GM19463 (cell line): ENCODE results near the gene KCNH4.
A peak's percentile ranks its signal among the peaks of the same experiment; 100 is the strongest.
"Not testable (repeated sequence)": the region's sequence is repeated elsewhere in the genome, so short reads cannot be mapped to it uniquely, and the experiment has no call there.

Experiments
- ATAC-seq: cut with Tn5 transposase; IDR thresholded peaks from one replicate; pipeline ENCODE4 v1.9.1; 2021; ENCODE audit warnings: mild to moderate bottlenecking, moderate library complexity; ENCODE audit not compliant: unreplicated experiment

The KCNH4 gene

GRCh38 chr17:42179911-42180410 lies 981 bp downstream of the KCNH4 start:
- no peak for ATAC-seq

GRCh38 chr17:42179335-42179734 lies 1.6 kb downstream of the KCNH4 start:
- ATAC-seq, result no peak

- peak; percentile 50 for ATAC-seq
Measured at GRCh38 chr17:42178817-42179216, 2.1 kb downstream of the KCNH4 start.

- no peak for ATAC-seq
Measured at GRCh38 chr17:42177684-42178083, 3.3 kb downstream of the KCNH4 start.

GRCh38 chr17:42174126-42174783 lies 6.7 kb downstream of the KCNH4 start:
- ATAC-seq, result no peak

GRCh38 chr17:42171831-42172230 lies 9.1 kb downstream of the KCNH4 start:
- no peak for ATAC-seq

GRCh38 chr17:42169351-42169750 lies 11.6 kb downstream of the KCNH4 start:
- ATAC-seq, result no peak

- ATAC-seq, result no peak
Measured at GRCh38 chr17:42167807-42168206, 13.1 kb downstream of the KCNH4 start.

- no peak for ATAC-seq
Measured at GRCh38 chr17:42166196-42166763, 14.7 kb downstream of the KCNH4 start.

- no peak for ATAC-seq
Measured at GRCh38 chr17:42165751-42166150, 15.2 kb downstream of the KCNH4 start.

GRCh38 chr17:42163696-42164407 lies 17.1 kb downstream of the KCNH4 start:
- no peak for ATAC-seq

GRCh38 chr17:42163113-42163512 lies 17.8 kb downstream of the KCNH4 start:
- no peak for ATAC-seq

GRCh38 chr17:42160531-42160910 lies 20.4 kb downstream of the KCNH4 start:
- ATAC-seq, result no peak

- no peak for ATAC-seq
Measured at GRCh38 chr17:42159796-42160530, 21.0 kb downstream of the KCNH4 start.

GRCh38 chr17:42155614-42156045 lies 25.3 kb downstream of the KCNH4 start:
- no peak for ATAC-seq

GRCh38 chr17:42153919-42154742 lies 26.8 kb downstream of the KCNH4 start:
- no peak for ATAC-seq

GRCh38 chr17:42146911-42147607 lies 33.9 kb downstream of the KCNH4 start:
- ATAC-seq, result no peak

- ATAC-seq, result not testable (repeated sequence)
Measured at GRCh38 chr17:42143138-42143537, 37.8 kb downstream of the KCNH4 start.

GRCh38 chr17:42142371-42142896 lies 38.5 kb downstream of the KCNH4 start:
- ATAC-seq, result no peak

- ATAC-seq, result no peak
Measured at GRCh38 chr17:42141382-42141781, 39.6 kb downstream of the KCNH4 start.
